ENCODE results near the gene NT5M. TPM values are rescaled to one million over a fixed set of nuclear protein-coding genes. Genes with fewer than 3 reads are reported as not detected.

Gene NT5M
- total RNA-seq, 1 experiment from 2014 or later, result 6.6 TPM

- WGBS (ENCODE audit: extremely low coverage, insufficient read length, low lambda C conversion rate), result no CpG with 5 or more reads among the region's 19 CpGs
These were observed 47.5 kb downstream of the NT5M start for GRCh38 chr17:17350491-17351355.

More at GRCh38 chr17:17350491-17351355, 47.5 kb downstream of the NT5M start:
- H3K4ac ChIP-seq (ENCODE audit: low read depth, low read length), result no peak overlapping the region
- no peak overlapping the region for H2BK120ac ChIP-seq (ENCODE audit: low read depth, low read length, poor library complexity, severe bottlenecking)
- Mint-ChIP-seq H3K27ac (peak overlapping the region in 2 of 3 experiments; percentile 88 to 90; a peak in 3 of 7 replicates), H3K9me3 (no peaks in the 10 kb centered on the region), H3K4me3 (no peak overlapping the region; a peak in 1 of 5 replicates), H3K4me1 (peaks cover 10 to 13% of the 10 kb centered on the region in 2 experiments), H3K36me3 (ENCODE audit: insufficient read depth in 1 of 3, low read depth in 3 of 3) (no peaks in the 10 kb centered on the region; a peak in 1 of 7 replicates), H3K27me3 (ENCODE audit: low read depth) (peaks cover 5% of the 10 kb centered on the region)
- no peaks in the 10 kb centered on the region for H3K23me2 ChIP-seq (ENCODE audit: insufficient read length, low read depth, low read length, poor library complexity, severe bottlenecking)
- no peak overlapping the region for H2AK5ac ChIP-seq (ENCODE audit: insufficient read length, low read length)
- H4K20me1 ChIP-seq (ENCODE audit: control insufficient read depth, insufficient read depth, insufficient read length), result peaks cover 3% of the 10 kb centered on the region
- H3K23ac ChIP-seq (ENCODE audit: insufficient read length, low read depth, low read length), result no peak overlapping the region
- H3K79me1 ChIP-seq (ENCODE audit: insufficient read depth, low read depth, low read length, poor library complexity, severe bottlenecking), result no peaks in the 10 kb centered on the region
- H2BK20ac ChIP-seq (ENCODE audit: low read depth, low read length, poor library complexity, severe bottlenecking), result no peak overlapping the region
- no peaks in the 10 kb centered on the region for H3K4me1 ChIP-seq (ENCODE audit: insufficient read depth, low read length)
- no peak overlapping the region for H3K56ac ChIP-seq (ENCODE audit: insufficient read length, low read depth, low read length)
- H3K4me2 ChIP-seq (ENCODE audit: insufficient read depth, insufficient read length, low read length), result no peak overlapping the region
- H3K79me2 ChIP-seq (ENCODE audit: insufficient read depth, low read length), result no peaks in the 10 kb centered on the region
- H3K9ac ChIP-seq (ENCODE audit: extremely low read depth, insufficient read length, low read length), result no peak overlapping the region
- no peaks in the 10 kb centered on the region for H3K9me3 ChIP-seq (ENCODE audit: control insufficient read depth, low read depth, low read length)
- H3K18ac ChIP-seq (ENCODE audit: insufficient read length, low read depth, low read length), result no peak overlapping the region
- no peak overlapping the region for H4K91ac ChIP-seq (ENCODE audit: insufficient read length, low read depth, low read length)
- DNase-seq, result peak; percentile 80
- no peaks in the 10 kb centered on the region for H3K27me3 ChIP-seq (ENCODE audit: insufficient read depth, low read length)
- H3K14ac ChIP-seq (ENCODE audit: insufficient read depth, low read length), result no peak overlapping the region; the same call in 1 of the 2 replicates
- H4K5ac ChIP-seq (ENCODE audit: insufficient read length, low read depth, low read length), result no peak overlapping the region
- no peak overlapping the region for H2AFZ ChIP-seq (ENCODE audit: low read length)
- TF ChIP-seq CTCF (conservative IDR thresholded peaks at IDR 0.05), result no peak
- no peak overlapping the region for H3T11ph ChIP-seq (ENCODE audit: low read length)
- no peak overlapping the region for H2BK12ac ChIP-seq (ENCODE audit: insufficient read length, low read depth, low read length)
- H2BK15ac ChIP-seq (ENCODE audit: low read depth, low read length), result no peak overlapping the region
- no peak overlapping the region for H2BK5ac ChIP-seq (ENCODE audit: insufficient read length, low read length)
- H4K8ac ChIP-seq (replicated peaks; ENCODE audit: insufficient read length, low read depth, low read length), result no peak overlapping the region
- no peak overlapping the region for H3K27ac ChIP-seq (ENCODE audit: insufficient read length, low read depth, low read length)

Data from H9 (cell line).